HFFc6 (cell line): ENCODE data around the gene FSTL4. TPM values are rescaled to one million over a fixed set of nuclear protein-coding genes. Genes with fewer than 3 reads are reported as not detected.
A peak's percentile ranks its signal among the peaks of the same experiment; 100 is the strongest.

ENCODE experiments used
- DNase-seq: peaks from one replicate; pipeline ENCODE4 v3.0.0-alpha.2; 2018
- H3K27ac Mint-ChIP-seq: 2 replicates; pipeline ENCODE4 v1.8.0; 2020; ENCODE audit warnings: mild to moderate bottlenecking, mixed read lengths
- H3K27me3 Mint-ChIP-seq: 2 replicates; pipeline ENCODE4 v1.8.0; 2021; ENCODE audit warnings: mild to moderate bottlenecking, moderate library complexity, mixed read lengths; ENCODE audit not compliant: insufficient read depth
- H3K36me3 Mint-ChIP-seq: 2 replicates; pipeline ENCODE4 v1.8.0; 2021; ENCODE audit warnings: low read depth, mixed read lengths
- H3K4me1 Mint-ChIP-seq: 2 replicates; pipeline ENCODE4 v1.8.0; 2020; ENCODE audit warnings: low read depth, mixed read lengths
- H3K4me3 Mint-ChIP-seq: 2 replicates; pipeline ENCODE4 v1.8.0; 2020; ENCODE audit warnings: mild to moderate bottlenecking, moderate library complexity, mixed read lengths
- H3K9me3 Mint-ChIP-seq: 2 replicates; pipeline ENCODE4 v1.8.0; 2020; ENCODE audit warnings: mild to moderate bottlenecking, mixed read lengths
- total RNA-seq, 6 experiments: library from RNA; stranded (reverse); fragmentation: NEBNext Ultra II Directional; extraction: Animal tissue kit (Norgen Biotek cat#: 25700); gene quantifications; 2 replicates in 1 of 6; 3 replicates in 5 of 6; pipeline ENCODE4 v1.2.3, GENCODE V29; 2021
- TF ChIP-seq, protein P1 (sequence below): fragments of 200-600 bp; sonication (generic); IDR thresholded peaks from 2 replicates; pipeline ENCODE4 v1.5.0; 2021; ENCODE audit warnings: antibody characterized with exemption, mild to moderate bottlenecking

FSTL4 gene
- total RNA-seq, 6 experiments from 2014 or later: not detected

DNA sequence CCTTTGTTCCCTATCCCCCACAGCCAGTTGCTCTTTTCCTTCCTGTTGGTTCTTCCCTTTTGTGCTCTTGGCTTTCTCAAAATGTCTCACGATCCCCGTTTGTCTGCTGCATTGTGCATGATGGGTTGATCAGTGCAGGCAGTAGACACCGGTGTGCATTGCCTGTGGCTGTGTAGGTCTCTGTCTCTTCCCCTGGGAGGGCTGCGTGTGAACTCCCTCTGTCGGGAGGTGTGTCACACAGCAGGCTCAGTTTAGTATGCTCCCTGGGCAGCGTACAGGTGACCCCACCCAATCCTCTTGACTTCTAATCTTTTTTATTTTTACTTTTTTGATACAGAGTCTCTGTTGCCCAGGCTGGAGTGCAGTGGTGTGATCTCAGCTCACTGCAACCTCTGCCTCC is 265.3 kb downstream of the FSTL4 start:
- H3K4me3 Mint-ChIP-seq: no peak overlapping the region
- no peaks in the 10 kb centered on the region for H3K4me1 Mint-ChIP-seq
- DNase-seq: no peak
- H3K27me3 Mint-ChIP-seq: peaks cover 15% of the 10 kb centered on the region
- no peaks in the 10 kb centered on the region for H3K9me3 Mint-ChIP-seq
- TF ChIP-seq, protein P1, sequence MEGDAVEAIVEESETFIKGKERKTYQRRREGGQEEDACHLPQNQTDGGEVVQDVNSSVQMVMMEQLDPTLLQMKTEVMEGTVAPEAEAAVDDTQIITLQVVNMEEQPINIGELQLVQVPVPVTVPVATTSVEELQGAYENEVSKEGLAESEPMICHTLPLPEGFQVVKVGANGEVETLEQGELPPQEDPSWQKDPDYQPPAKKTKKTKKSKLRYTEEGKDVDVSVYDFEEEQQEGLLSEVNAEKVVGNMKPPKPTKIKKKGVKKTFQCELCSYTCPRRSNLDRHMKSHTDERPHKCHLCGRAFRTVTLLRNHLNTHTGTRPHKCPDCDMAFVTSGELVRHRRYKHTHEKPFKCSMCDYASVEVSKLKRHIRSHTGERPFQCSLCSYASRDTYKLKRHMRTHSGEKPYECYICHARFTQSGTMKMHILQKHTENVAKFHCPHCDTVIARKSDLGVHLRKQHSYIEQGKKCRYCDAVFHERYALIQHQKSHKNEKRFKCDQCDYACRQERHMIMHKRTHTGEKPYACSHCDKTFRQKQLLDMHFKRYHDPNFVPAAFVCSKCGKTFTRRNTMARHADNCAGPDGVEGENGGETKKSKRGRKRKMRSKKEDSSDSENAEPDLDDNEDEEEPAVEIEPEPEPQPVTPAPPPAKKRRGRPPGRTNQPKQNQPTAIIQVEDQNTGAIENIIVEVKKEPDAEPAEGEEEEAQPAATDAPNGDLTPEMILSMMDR: peak; percentile 31; the same call in 1 of the 2 replicates
- no peak overlapping the region for H3K27ac Mint-ChIP-seq
- H3K36me3 Mint-ChIP-seq: no peaks in the 10 kb centered on the region

DNA sequence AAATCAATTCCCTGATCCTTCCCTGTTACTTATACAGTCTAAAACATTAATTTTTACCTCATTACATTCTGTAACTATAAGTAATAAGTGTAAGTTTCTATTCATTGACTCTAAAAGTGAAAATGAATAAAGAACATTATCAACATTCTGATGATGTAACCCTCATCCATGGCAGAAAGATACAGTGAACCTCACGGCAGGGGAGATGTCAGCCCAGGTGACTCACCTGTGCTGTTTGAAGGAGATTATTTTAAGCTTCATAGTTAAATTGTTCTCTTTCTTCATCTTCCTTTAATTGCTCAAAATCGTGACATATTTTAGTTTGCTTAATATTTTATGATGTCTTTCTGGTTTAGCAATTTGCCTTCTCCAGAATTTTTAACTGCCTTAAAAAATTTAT is 268.1 kb downstream of the FSTL4 start:
- TF ChIP-seq, protein P1: no peak
- Mint-ChIP-seq H3K36me3 (no peaks in the 10 kb centered on the region), H3K4me3 (no peak overlapping the region), H3K9me3 (no peaks in the 10 kb centered on the region), H3K4me1 (peaks cover 10% of the 10 kb centered on the region), H3K27ac (no peak overlapping the region), H3K27me3 (peaks cover 16% of the 10 kb centered on the region)
- no peak for DNase-seq

DNA sequence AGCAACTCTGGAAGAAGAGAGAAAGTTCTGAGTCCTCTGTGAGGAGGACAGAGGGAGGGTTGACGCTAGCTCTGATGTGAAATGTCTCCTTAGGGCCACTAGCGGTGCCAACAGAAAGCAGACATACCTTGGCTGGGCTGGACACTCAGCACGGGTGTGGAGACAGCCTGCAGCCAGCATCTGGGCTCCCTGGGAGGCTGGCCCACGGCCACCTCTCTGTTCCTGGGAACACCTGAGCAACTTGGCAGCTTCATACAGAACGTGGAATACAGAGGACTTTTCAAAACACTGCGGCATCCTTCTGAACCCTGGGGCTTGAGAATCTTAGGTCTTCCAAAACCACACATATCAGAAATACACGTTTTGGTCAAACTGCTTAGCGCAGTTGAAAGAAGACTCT is 269.1 kb downstream of the FSTL4 start:
- Mint-ChIP-seq H3K27me3 (peaks cover 17% of the 10 kb centered on the region), H3K4me3 (no peak overlapping the region), H3K9me3 (no peaks in the 10 kb centered on the region), H3K27ac (no peak overlapping the region), H3K4me1 (peaks cover 10% of the 10 kb centered on the region), H3K36me3 (no peaks in the 10 kb centered on the region)
- no peak for DNase-seq
- TF ChIP-seq, protein P1: no peak

DNA sequence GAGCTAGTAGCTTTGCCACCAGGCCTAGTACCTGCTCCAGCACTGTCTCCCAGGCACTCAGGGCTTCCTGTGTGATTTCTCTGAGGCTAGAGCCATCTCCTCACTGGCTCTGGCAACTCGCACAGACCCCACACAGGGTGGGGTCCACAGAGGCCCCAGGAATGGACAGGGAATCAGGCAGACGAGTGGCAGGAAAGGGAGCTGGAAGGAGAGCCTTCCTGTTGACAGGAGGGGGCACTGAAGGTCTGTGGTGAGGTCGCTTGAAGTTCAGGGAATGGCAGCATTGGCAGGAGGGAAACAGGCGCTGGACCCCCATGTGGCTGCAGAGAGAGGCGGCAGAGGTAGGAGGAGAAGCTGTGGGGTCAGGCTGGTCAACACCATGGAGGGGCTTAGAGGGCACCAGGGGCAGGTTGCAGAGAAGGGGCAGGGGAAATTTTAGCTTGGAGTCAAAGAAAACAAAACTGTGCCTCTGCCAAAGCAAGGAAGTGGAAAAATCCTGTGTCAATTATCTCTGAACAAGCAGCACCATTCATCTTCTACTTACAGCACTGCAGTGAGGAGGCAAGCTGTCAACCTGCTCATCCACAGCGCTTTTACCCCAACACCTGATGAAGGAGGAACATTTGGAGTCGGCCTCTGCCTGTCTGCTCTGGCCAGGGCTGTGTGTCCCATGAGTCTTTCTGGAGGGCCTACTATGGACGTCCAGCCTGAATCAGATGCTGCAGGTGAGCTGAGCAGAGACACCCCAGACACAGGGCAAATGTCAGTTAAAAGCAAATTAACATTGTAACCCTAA is 270.2 kb downstream of the FSTL4 start:
- H3K27ac Mint-ChIP-seq: no peak overlapping the region
- no peaks in the 10 kb centered on the region for H3K9me3 Mint-ChIP-seq
- TF ChIP-seq, protein P1: no peak
- H3K36me3 Mint-ChIP-seq: no peaks in the 10 kb centered on the region
- peaks cover 10% of the 10 kb centered on the region for H3K4me1 Mint-ChIP-seq
- DNase-seq: no peak
- peaks cover 25% of the 10 kb centered on the region for H3K27me3 Mint-ChIP-seq
- no peak overlapping the region for H3K4me3 Mint-ChIP-seq

DNA sequence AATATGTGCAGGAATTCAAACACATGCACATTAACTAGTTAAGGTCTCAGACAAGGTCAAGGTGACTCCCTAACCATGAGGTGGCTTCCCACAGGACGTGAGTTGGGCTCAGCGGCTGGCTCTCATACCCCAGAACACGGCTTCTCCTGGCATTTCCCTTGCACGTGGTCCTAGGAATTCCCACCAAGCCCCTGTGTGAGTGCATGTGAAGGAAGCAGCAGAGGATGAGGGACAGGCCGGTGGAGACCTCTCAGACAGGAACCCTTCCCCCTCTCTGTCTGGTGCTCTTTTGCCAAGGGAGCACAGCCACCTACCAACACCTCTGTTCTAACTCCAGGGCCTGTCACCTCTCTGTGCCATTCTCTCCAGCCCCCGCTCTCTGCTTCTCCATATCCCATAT is 271.0 kb downstream of the FSTL4 start:
- Mint-ChIP-seq H3K4me1 (peaks cover 10% of the 10 kb centered on the region), H3K27ac (no peak overlapping the region)

More for the DNA sequence above, 271.0 kb downstream of the FSTL4 start:
- TF ChIP-seq, protein P1: no peak
- Mint-ChIP-seq H3K27me3 (peaks cover 24% of the 10 kb centered on the region), H3K36me3 (no peaks in the 10 kb centered on the region), H3K9me3 (no peaks in the 10 kb centered on the region), H3K4me3 (no peak overlapping the region)
- no peak for DNase-seq
